HEK293 (cell line): ENCODE measurements around the gene SAMM50.
"Not testable (repeated sequence)": the region's sequence is repeated elsewhere in the genome, so short reads cannot be mapped to it uniquely, and the experiment has no call there.

Experiments
- CTCF ChIA-PET: fragments of 350-600 bp; formaldehyde crosslinking; extraction: SDS; loops from one replicate; lab custom pipeline; 2021; ENCODE audit warnings: antibody characterized with exemption; lab: Yijun Ruan, JAX
- POLR2A ChIA-PET: fragments of 300-600 bp; formaldehyde crosslinking; extraction: SDS; loops from one replicate; lab custom pipeline; 2020; ENCODE audit warnings: antibody characterized with exemption, inconsistent platforms; lab: Yijun Ruan, JAX
- H3K27ac ChIP-seq: fragments of 200-500 bp; sonication (Bioruptor generic); 2 replicates; pipeline ENCODE4 v1.5.1; 2014; ENCODE audit warnings: low read depth, low read length, control low read depth, inconsistent platforms; ENCODE audit errors: extremely low read depth
- H3K36me3 ChIP-seq, 2 experiments: fragments of 200-500 bp in 1 of 2; sonication (Bioruptor generic) in 1 of 2; 1 replicate in 1 of 2; 2 replicates in 1 of 2; pipeline ENCODE4 v1.5.1; 2014 to 2017; ENCODE audit warnings: inconsistent platforms in 2 of 2, low read length in 2 of 2; ENCODE audit not compliant: control insufficient read depth in 2 of 2, insufficient read depth in 1 of 2
- H3K4me1 ChIP-seq: fragments of 200-500 bp; sonication (Bioruptor generic); 2 replicates; pipeline ENCODE4 v1.5.1; 2014; ENCODE audit warnings: mild to moderate bottlenecking, low read length, inconsistent platforms; ENCODE audit not compliant: control insufficient read depth, insufficient read depth
- H3K4me3 ChIP-seq: 2 replicates; pipeline ENCODE4 v1.5.1; 2011; ENCODE audit warnings: low read depth, mild to moderate bottlenecking, control low read depth, low read length, moderate library complexity
- H3K9me3 ChIP-seq: fragments of 200-500 bp; sonication (Bioruptor generic); 2 replicates; pipeline ENCODE4 v1.5.1; 2014; ENCODE audit warnings: low read depth, low read length, inconsistent platforms; ENCODE audit not compliant: control insufficient read depth, insufficient read depth
- AEBP2 ChIP-seq: fragments of 450-650 bp; formaldehyde crosslinking; IDR thresholded peaks from 2 replicates; pipeline ENCODE4 v1.5.1; 2016; ENCODE audit warnings: missing biosample characterization, missing genetic modification characterization, borderline replicate concordance
- PRDM10 ChIP-seq: fragments of 450-650 bp; formaldehyde crosslinking; IDR thresholded peaks from 2 replicates; pipeline ENCODE4 v1.5.1; 2016; ENCODE audit warnings: missing biosample characterization, missing genetic modification characterization
- RBAK ChIP-seq: fragments of 450-650 bp; formaldehyde crosslinking; IDR thresholded peaks from 2 replicates; pipeline ENCODE4 v1.5.1; 2016; ENCODE audit warnings: missing biosample characterization, missing genetic modification characterization
- SCRT2 ChIP-seq: fragments of 450-650 bp; formaldehyde crosslinking; IDR thresholded peaks from 2 replicates; pipeline ENCODE4 v1.5.1; 2016; ENCODE audit warnings: missing biosample characterization, missing genetic modification characterization
- WT1 ChIP-seq: fragments of 450-650 bp; formaldehyde crosslinking; IDR thresholded peaks from 2 replicates; pipeline ENCODE4 v1.5.1; 2016; ENCODE audit warnings: missing biosample characterization, missing genetic modification characterization
- ZBTB1 ChIP-seq: fragments of 450-650 bp; formaldehyde crosslinking; IDR thresholded peaks from 2 replicates; pipeline ENCODE4 v1.5.1; 2016; ENCODE audit warnings: missing biosample characterization, missing genetic modification characterization
- ZBTB48 ChIP-seq: fragments of 450-650 bp; formaldehyde crosslinking; IDR thresholded peaks from 2 replicates; pipeline ENCODE4 v1.5.1; 2016; ENCODE audit warnings: missing biosample characterization, missing genetic modification characterization
- ZFP69B ChIP-seq: fragments of 450-650 bp; formaldehyde crosslinking; IDR thresholded peaks from 2 replicates; pipeline ENCODE4 v1.5.1; 2016; ENCODE audit warnings: missing biosample characterization, missing genetic modification characterization
- ZNF174 ChIP-seq: fragments of 450-650 bp; formaldehyde crosslinking; IDR thresholded peaks from 2 replicates; pipeline ENCODE4 v1.5.0; 2017; ENCODE audit warnings: missing biosample characterization, mild to moderate bottlenecking, missing genetic modification characterization
- ZNF354C ChIP-seq: fragments of 450-650 bp; formaldehyde crosslinking; IDR thresholded peaks from 2 replicates; pipeline ENCODE4 v1.5.1; 2016; ENCODE audit warnings: missing biosample characterization, missing genetic modification characterization, low read depth, borderline replicate concordance
- ZNF37A ChIP-seq: fragments of 450-650 bp; IDR thresholded peaks from 2 replicates; pipeline ENCODE4 v1.5.1; 2018; ENCODE audit warnings: missing biosample characterization, missing genetic modification characterization
- ZNF416 ChIP-seq: fragments of 450-650 bp; formaldehyde crosslinking; IDR thresholded peaks from 2 replicates; pipeline ENCODE4 v1.5.1; 2016; ENCODE audit warnings: missing biosample characterization, missing genetic modification characterization
- ZNF549 ChIP-seq: fragments of 450-650 bp; IDR thresholded peaks from 2 replicates; pipeline ENCODE4 v1.5.1; 2018; ENCODE audit warnings: missing biosample characterization, missing genetic modification characterization, mild to moderate bottlenecking, inconsistent platforms, moderate library complexity
- ZNF571 ChIP-seq: fragments of 450-650 bp; formaldehyde crosslinking; IDR thresholded peaks from 2 replicates; pipeline ENCODE4 v1.5.0; 2017; ENCODE audit warnings: missing biosample characterization, missing genetic modification characterization
- ZNF585B ChIP-seq: fragments of 450-650 bp; formaldehyde crosslinking; IDR thresholded peaks from 2 replicates; pipeline ENCODE4 v1.5.1; 2016; ENCODE audit warnings: missing biosample characterization, missing genetic modification characterization
- ZNF660 ChIP-seq: fragments of 450-650 bp; IDR thresholded peaks from 2 replicates; pipeline ENCODE4 v1.5.1; 2018; ENCODE audit warnings: missing biosample characterization, mild to moderate bottlenecking, missing genetic modification characterization
- ZNF701 ChIP-seq: fragments of 450-650 bp; formaldehyde crosslinking; IDR thresholded peaks from 2 replicates; pipeline ENCODE4 v1.5.1; 2016; ENCODE audit warnings: missing biosample characterization, missing genetic modification characterization
- ZNF777 ChIP-seq: fragments of 450-650 bp; formaldehyde crosslinking; IDR thresholded peaks from 2 replicates; pipeline ENCODE4 v1.5.1; 2017; ENCODE audit warnings: missing biosample characterization, missing genetic modification characterization, borderline replicate concordance
- ZNF791 ChIP-seq: fragments of 450-650 bp; formaldehyde crosslinking; IDR thresholded peaks from 2 replicates; pipeline ENCODE4 v1.5.1; 2016; ENCODE audit warnings: missing biosample characterization, missing genetic modification characterization
- ZNF792 ChIP-seq: fragments of 450-650 bp; formaldehyde crosslinking; IDR thresholded peaks from 2 replicates; pipeline ENCODE4 v1.5.1; 2016; ENCODE audit warnings: missing biosample characterization, missing genetic modification characterization
- TF ChIP-seq, protein P1 (sequence below): fragments of 450-650 bp; formaldehyde crosslinking; IDR thresholded peaks from 2 replicates; pipeline ENCODE4 v1.5.1; 2016; ENCODE audit warnings: missing biosample characterization, missing genetic modification characterization
- TF ChIP-seq, protein P2 (sequence below): fragments of 450-650 bp; formaldehyde crosslinking; IDR thresholded peaks from 2 replicates; pipeline ENCODE4 v1.5.1; 2016; ENCODE audit warnings: missing biosample characterization, missing genetic modification characterization

The SAMM50 gene

GRCh38 chr22:44016586-44016985 lies 61.3 kb downstream of the SAMM50 start:
- H3K4me3 ChIP-seq, H3K4me1 ChIP-seq, H3K9me3 ChIP-seq, CTCF ChIA-PET, POLR2A ChIA-PET, H3K36me3 ChIP-seq, H3K27ac ChIP-seq: not testable (repeated sequence)

GRCh38 chr22:44018594-44018993 lies 63.4 kb downstream of the SAMM50 start:
- Histone ChIP-seq H3K9me3 (no peaks in the 10 kb centered on the region), H3K4me3 (no peak overlapping the region), H3K27ac (no peak overlapping the region), H3K36me3 (no peaks in the 10 kb centered on the region), H3K4me1 (peaks cover 6% of the 10 kb centered on the region)
- TF ChIP-seq ZNF37A (no peak), WT1 (tag by site-specific recombination) (no peak), ZNF354C (tag by site-specific recombination) (no peak), ZNF791 (tag by site-specific recombination) (no peak), ZNF549 (tag by site-specific recombination) (no peak), ZFP69B (tag by site-specific recombination) (no peak)
- TF ChIP-seq, protein P1, sequence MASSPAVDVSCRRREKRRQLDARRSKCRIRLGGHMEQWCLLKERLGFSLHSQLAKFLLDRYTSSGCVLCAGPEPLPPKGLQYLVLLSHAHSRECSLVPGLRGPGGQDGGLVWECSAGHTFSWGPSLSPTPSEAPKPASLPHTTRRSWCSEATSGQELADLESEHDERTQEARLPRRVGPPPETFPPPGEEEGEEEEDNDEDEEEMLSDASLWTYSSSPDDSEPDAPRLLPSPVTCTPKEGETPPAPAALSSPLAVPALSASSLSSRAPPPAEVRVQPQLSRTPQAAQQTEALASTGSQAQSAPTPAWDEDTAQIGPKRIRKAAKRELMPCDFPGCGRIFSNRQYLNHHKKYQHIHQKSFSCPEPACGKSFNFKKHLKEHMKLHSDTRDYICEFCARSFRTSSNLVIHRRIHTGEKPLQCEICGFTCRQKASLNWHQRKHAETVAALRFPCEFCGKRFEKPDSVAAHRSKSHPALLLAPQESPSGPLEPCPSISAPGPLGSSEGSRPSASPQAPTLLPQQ (tag by site-specific recombination): no peak
- CTCF ChIA-PET: interaction anchor here (0.6 to 1.4 kb wide), 2 partner anchors 63 to 240 kb away, joined by 3 to 5 read pairs; no protein-coding TSS in a partner anchor
- POLR2A ChIA-PET: interaction anchor here (0.6 kb wide), 1 partner anchor 67 kb away, joined by 3 read pairs; no protein-coding TSS in a partner anchor

DNA sequence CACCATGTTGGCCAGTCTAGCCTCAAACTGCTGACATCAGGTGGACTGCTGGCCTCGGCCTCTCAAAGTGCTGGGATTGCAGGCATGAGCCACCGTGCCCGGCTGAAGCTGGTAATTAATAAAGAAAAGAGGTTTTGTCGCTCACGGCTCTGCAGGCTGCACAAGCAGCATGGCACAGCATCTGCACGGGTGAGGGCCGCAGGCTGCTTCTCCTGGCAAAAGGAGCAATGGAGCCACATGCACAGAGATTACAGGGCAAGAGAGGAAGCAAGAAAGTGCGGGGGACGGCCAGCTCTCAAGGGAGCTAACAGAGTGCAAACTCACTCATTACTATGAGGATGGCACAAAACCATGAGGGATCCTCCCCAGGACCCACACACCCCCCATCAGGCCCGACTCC lies 64.2 kb downstream of the SAMM50 start:
- no peak overlapping the region for H3K4me3 ChIP-seq
- peaks cover 8% of the 10 kb centered on the region for H3K4me1 ChIP-seq
- CTCF ChIA-PET: interaction anchor here (0.7 to 3.4 kb wide), 3 partner anchors 26 to 348 kb away, joined by 3 to 21 read pairs (median 5); no protein-coding TSS in a partner anchor
- H3K27ac ChIP-seq: no peak overlapping the region
- no peak for TF ChIP-seq ZNF660 (tag by site-specific recombination)
- no peak for TF ChIP-seq RBAK (tag by site-specific recombination)
- TF ChIP-seq, protein P2, sequence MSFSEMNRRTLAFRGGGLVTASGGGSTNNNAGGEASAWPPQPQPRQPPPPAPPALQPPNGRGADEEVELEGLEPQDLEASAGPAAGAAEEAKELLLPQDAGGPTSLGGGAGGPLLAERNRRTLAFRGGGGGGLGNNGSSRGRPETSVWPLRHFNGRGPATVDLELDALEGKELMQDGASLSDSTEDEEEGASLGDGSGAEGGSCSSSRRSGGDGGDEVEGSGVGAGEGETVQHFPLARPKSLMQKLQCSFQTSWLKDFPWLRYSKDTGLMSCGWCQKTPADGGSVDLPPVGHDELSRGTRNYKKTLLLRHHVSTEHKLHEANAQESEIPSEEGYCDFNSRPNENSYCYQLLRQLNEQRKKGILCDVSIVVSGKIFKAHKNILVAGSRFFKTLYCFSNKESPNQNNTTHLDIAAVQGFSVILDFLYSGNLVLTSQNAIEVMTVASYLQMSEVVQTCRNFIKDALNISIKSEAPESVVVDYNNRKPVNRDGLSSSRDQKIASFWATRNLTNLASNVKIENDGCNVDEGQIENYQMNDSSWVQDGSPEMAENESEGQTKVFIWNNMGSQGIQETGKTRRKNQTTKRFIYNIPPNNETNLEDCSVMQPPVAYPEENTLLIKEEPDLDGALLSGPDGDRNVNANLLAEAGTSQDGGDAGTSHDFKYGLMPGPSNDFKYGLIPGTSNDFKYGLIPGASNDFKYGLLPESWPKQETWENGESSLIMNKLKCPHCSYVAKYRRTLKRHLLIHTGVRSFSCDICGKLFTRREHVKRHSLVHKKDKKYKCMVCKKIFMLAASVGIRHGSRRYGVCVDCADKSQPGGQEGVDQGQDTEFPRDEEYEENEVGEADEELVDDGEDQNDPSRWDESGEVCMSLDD (tag by site-specific recombination): no peak
- no peak for TF ChIP-seq ZNF777 (tag by site-specific recombination)
- no peak for TF ChIP-seq ZNF174 (tag by site-specific recombination)
- no peak for TF ChIP-seq PRDM10
- TF ChIP-seq SCRT2 (tag by site-specific recombination): no peak
- no peak for TF ChIP-seq ZNF792 (tag by site-specific recombination)
- no peak for TF ChIP-seq ZBTB1 (tag by site-specific recombination)
- TF ChIP-seq ZNF416 (tag by site-specific recombination): no peak
- TF ChIP-seq ZNF585B (tag by site-specific recombination): no peak
- no peak for TF ChIP-seq ZBTB48 (tag by site-specific recombination)
- no peak for TF ChIP-seq ZNF701
- TF ChIP-seq ZNF549 (tag by site-specific recombination): no peak
- TF ChIP-seq ZNF571 (tag by site-specific recombination): no peak
- TF ChIP-seq AEBP2 (tag by site-specific recombination): no peak
- POLR2A ChIA-PET: interaction anchor here (0.6 kb wide), 1 partner anchor 66 kb away, joined by 3 read pairs; no protein-coding TSS in a partner anchor
- H3K36me3 ChIP-seq: no peaks in the 10 kb centered on the region
- no peaks in the 10 kb centered on the region for H3K9me3 ChIP-seq
